T-helper 1 cell treated with Interleukin-12 subunit alpha and Interleukin-12 subunit beta and Interleukin-4 antibody, amounts not matched to agents 30 μg/mL and 1 μg/mL, for 36 hours (primary cell): ENCODE data around the gene AGXT.

Source experiments
- H3K27ac Mint-ChIP-seq: one replicate; pipeline ENCODE4 v1.8.0; 2021; ENCODE audit warnings: mild to moderate bottlenecking, mixed read lengths
- H3K27me3 Mint-ChIP-seq: one replicate; pipeline ENCODE4 v1.8.0; 2021; ENCODE audit warnings: low read depth, mixed read lengths
- H3K36me3 Mint-ChIP-seq: one replicate; pipeline ENCODE4 v1.8.0; 2021; ENCODE audit warnings: low read depth, mixed read lengths
- H3K4me1 Mint-ChIP-seq: one replicate; pipeline ENCODE4 v1.8.0; 2021; ENCODE audit warnings: low read depth, mixed read lengths
- H3K4me3 Mint-ChIP-seq: one replicate; pipeline ENCODE4 v1.8.0; 2021; ENCODE audit warnings: mild to moderate bottlenecking, moderate library complexity, mixed read lengths
- H3K9me3 Mint-ChIP-seq: one replicate; pipeline ENCODE4 v1.8.0; 2021; ENCODE audit warnings: mixed read lengths

The AGXT gene

DNA sequence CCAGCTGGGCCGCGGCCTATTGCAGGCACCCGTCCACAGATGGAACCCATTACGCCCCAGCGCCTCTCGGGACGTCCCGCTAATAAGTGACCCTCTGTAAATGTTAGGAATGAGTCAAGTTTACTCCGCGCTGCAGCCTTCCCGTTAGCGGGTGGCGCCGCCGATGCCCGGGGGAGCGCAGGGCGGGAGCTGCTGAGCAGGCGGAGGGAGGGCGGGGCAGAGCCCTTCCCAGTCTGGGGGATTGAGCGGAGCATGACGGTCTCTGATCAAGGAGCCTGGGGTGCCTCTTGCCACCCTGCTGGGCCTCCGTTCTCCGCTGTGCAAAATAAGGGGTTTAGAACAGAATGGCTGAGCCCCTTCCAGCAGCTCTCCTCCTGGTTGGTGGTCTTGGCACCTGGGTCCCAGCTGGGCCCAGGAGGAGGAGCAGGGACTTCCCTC, 48.0 kb downstream of the AGXT start:
- H3K36me3 Mint-ChIP-seq = no peaks in the 10 kb centered on the region
- H3K27ac Mint-ChIP-seq = no peak overlapping the region
- no peaks in the 10 kb centered on the region for H3K4me1 Mint-ChIP-seq
- H3K27me3 Mint-ChIP-seq = peaks cover 10% of the 10 kb centered on the region
- H3K9me3 Mint-ChIP-seq = no peaks in the 10 kb centered on the region
- no peak overlapping the region for H3K4me3 Mint-ChIP-seq

DNA sequence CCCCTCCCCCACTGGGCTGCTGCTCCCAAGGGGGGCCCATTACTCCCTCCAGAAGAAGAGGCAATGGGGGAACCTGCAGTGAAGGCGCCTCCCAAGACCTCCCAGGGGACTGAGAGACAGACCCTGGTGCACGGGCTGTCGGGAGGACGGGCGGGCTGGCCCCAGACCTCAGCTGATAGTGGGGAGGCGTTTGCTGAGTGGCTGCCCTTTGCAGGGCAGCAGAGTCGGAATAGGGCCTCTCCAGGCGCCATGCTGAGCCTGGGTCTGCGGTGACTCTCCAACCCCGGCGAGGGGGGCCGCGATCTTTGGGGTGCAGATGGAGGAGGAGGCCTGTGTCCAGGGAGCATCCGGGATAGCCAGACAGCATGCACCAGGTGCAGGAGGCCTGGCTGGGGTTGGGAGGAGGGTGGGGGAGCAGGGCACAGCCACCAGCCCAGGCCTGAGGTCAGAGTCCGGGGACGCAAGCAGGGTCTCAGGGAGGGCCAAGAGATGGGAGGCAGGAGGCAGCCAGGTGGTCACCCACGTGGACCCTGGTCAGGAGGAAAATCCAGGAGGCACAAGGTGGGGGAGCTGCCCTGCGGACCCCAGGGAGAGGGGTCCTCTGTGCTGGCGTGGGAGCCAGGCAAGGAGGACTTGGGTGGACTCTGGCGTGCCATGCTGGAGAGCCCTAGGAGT, 48.5 kb downstream of the AGXT start:
- Mint-ChIP-seq H3K27ac (no peak overlapping the region), H3K9me3 (no peaks in the 10 kb centered on the region), H3K36me3 (no peaks in the 10 kb centered on the region), H3K4me1 (no peaks in the 10 kb centered on the region), H3K4me3 (no peak overlapping the region), H3K27me3 (peaks cover 10% of the 10 kb centered on the region)

DNA sequence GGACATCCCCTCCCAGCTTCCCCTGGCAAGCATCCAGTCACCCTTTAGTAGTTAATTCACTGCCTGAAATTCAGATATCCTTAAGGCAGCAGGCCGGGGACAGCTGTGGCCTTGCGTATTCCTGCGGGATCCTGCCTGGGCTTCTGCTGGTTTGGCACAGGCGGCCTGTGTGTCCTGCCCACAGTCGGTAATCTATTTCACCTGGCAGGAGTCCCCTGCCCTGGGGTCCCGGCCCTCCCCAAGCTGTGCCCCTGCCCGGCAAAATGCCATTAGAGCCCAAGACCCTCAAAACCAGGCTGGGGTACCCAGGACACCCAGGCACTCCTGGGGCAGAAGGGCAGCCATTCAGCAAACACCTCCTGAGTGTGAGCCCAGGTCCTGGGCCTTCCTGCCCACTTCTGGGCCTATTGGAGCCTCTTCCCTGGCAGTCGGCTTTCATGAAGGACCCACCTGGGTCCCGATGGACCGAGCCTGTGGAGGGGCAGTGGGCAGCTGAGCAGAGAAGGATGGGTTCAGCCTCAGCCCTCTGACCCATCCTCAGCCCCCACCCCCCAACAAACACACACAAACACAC, 49.1 kb downstream of the AGXT start:
- Mint-ChIP-seq H3K9me3 (no peaks in the 10 kb centered on the region), H3K27ac (no peak overlapping the region), H3K27me3 (peaks cover 10% of the 10 kb centered on the region), H3K4me1 (no peaks in the 10 kb centered on the region), H3K36me3 (no peaks in the 10 kb centered on the region), H3K4me3 (no peak overlapping the region)

DNA sequence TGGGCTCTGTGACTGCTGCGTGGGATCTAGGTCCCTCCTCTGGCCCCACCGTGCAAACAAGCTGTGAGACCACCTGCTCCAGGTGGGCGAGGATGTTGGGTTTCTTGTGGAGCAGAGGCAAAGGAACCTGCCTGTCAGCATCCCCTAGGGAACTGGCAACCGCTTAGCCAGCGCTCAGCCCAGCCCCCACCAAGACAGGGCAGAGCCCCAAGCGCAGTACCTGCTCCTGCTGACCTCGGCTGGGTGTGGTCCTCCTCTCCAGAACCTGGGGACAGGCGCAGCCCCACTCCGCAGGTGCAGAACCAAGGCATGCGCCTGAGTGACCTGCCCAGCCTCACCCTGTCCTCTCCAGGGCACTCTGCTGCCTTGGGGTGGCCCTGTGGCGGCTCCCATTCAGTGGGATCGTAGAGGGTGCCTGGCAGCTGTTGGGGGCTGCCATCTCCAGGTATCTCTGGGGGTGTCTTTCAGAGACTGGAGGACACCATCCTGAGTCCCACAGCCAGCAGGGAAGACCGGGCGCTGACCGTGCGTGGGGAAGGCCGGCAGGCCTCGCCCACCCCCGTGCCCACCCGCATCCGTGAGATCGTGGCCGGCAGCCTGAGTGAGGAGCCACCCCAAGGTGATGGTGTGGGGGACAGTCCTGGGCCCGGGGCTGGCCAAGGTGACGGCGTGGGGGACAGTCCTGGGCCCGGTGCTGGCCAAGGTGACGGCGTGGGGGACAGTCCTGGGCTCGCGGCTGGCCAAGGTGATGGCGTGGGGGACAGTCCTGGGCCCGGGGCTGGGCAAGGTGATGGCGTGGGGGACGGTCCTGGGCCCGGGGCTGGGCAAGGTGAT, 49.9 kb downstream of the AGXT start:
- no peaks in the 10 kb centered on the region for H3K4me1 Mint-ChIP-seq
- no peaks in the 10 kb centered on the region for H3K36me3 Mint-ChIP-seq
- no peak overlapping the region for H3K27ac Mint-ChIP-seq
- peaks cover 10% of the 10 kb centered on the region for H3K27me3 Mint-ChIP-seq
- no peak overlapping the region for H3K4me3 Mint-ChIP-seq
- H3K9me3 Mint-ChIP-seq = no peaks in the 10 kb centered on the region

DNA sequence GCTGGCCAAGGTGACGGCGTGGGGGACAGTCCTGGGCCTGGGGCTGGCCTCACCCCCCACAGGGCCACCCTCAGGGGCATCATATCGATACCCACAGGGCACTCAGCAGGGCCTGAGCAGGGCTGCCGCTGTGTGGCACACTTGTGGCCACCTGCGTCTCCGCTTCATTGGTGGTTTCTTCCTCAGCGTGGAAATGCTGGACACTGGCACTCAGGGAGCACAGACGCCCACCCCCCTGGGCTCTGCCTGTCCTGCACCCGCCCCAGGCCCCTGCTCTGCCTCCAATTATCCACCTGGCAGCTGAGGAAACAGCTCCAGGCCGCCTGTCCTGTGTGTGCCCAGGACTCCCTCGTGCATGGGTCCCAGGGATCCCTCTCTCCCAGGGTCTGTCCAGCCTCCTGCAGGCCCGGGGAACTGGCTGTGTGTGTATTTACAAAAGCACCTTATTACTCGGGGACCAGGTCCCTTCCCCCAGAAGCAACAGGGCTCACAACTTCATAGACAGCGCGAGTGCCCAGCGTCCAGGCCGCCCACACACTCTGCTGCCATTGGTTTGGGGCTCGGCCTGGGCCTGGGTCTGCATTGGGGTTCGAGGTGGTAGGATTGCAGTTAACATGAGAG, 50.6 kb downstream of the AGXT start:
- Mint-ChIP-seq H3K9me3 (no peaks in the 10 kb centered on the region), H3K27me3 (peaks cover 10% of the 10 kb centered on the region), H3K4me3 (no peak overlapping the region)

DNA sequence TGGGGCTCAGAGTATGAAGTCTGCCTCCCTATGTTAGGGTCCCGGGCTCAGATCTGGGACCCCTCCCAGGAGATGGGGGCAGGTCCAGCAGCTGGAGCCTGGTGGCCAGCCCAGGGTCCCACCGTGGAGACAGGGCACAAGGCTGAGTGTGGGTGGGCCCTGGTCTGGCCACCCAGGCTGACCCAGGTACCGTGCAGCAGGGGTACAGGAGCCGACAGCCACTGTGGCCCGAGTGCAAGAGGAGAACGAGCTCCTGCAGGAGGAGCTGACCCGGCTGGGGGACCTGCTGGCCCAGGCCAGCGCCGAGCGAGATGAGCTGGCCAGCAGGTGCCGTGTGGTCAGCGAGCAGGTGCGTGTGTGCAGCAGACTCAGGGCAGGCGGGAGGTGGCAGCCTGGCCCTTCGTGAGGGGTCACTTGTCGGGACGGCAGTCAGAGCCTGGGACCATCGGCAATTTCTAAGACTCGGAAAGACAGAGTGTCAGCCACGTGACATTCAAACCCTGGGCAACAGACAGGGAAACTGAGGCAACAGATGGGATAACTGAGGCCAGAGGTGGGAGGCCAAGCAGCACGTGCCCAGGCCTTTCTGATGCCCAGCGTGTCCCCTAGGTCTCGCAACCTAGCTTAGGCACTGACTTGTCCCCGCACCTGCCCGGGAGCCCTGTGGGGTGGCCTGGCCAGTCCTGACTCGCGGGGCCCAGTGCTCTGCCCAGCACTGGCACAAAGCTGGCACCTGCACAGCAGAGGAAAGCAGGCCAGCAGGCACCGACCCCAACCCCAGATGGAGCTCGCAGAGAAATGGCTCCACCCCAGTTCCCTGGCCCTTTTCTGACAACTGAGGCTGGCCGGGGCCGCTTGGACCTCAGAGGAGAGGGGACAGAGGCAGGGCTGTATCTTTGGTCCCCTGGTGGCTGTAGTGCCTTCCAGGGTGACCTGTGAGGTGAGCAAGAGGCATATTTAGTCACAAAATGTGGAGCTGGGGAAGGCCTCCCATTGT, 51.5 kb downstream of the AGXT start:
- H3K4me1 Mint-ChIP-seq = no peaks in the 10 kb centered on the region
- no peaks in the 10 kb centered on the region for H3K9me3 Mint-ChIP-seq
- peaks cover 10% of the 10 kb centered on the region for H3K27me3 Mint-ChIP-seq
- H3K27ac Mint-ChIP-seq = no peak overlapping the region
- H3K36me3 Mint-ChIP-seq = no peaks in the 10 kb centered on the region
- no peak overlapping the region for H3K4me3 Mint-ChIP-seq

More for the DNA sequence above, 50.6 kb downstream of the AGXT start:
- no peak overlapping the region for H3K27ac Mint-ChIP-seq
- no peaks in the 10 kb centered on the region for H3K36me3 Mint-ChIP-seq
- no peaks in the 10 kb centered on the region for H3K4me1 Mint-ChIP-seq

DNA sequence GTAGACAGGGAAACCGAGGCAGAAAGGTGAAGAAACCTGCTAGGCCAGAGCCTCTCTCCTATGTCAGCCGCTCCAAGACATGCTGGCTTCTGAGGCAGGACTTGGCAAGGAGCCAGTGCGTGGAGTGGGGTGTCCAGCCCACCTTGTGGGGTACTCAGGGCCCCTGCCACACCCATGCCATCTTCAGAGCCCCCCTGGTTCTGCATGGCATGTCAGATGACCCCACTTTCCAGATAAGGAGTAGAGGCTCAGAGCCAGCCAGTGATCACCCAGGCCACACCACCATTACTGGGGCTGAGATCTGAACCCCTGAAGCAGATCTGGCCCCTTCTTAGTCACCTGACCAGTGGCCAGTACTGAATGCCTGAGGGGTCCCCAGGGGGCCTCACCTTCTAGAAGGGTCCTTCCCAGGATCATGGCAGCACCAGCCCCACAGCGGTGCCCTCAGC, 52.2 kb downstream of the AGXT start:
- no peak overlapping the region for H3K27ac Mint-ChIP-seq
- no peaks in the 10 kb centered on the region for H3K4me1 Mint-ChIP-seq

DNA sequence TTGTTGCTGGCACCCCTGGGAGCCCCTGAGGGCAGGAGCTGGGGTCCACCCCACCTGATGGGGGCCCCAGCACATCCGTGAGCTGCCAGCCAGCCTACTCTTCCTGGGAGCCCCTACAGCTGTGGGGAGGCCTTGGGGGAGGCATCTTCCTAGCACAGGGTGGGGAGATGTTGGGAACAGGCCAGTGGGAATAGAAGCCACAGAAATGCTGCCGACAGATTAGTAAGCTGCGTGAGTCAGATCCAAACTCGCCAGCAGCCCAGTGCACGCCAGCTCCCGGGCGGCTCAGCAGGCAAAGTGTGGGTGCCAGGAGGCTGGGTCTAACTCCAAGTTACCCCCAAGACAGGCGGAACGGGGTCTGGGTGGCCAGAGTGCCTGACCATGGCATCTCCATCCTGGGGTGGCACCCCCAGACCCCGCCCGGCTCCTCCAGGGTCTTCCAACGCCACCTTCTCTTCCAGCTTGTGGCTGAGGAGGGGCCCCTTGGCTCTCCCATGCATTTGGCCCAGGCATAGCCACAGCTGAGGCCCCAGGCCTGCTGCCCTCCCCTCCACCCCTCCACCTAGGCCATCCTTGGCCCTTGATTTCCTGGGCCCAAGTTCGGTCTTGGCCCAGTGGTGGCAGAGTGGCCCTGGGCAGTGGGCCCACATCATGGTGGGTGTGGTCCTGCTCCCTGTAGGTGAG, 52.8 kb downstream of the AGXT start:
- H3K27me3 Mint-ChIP-seq = peaks cover 4% of the 10 kb centered on the region
- H3K4me1 Mint-ChIP-seq = no peaks in the 10 kb centered on the region
- H3K9me3 Mint-ChIP-seq = no peaks in the 10 kb centered on the region
- no peak overlapping the region for H3K4me3 Mint-ChIP-seq
- H3K27ac Mint-ChIP-seq = no peak overlapping the region
- H3K36me3 Mint-ChIP-seq = no peaks in the 10 kb centered on the region

More for the DNA sequence above, 52.2 kb downstream of the AGXT start:
- Mint-ChIP-seq H3K4me3 (no peak overlapping the region), H3K36me3 (no peaks in the 10 kb centered on the region), H3K27me3 (peaks cover 4% of the 10 kb centered on the region), H3K9me3 (no peaks in the 10 kb centered on the region)

DNA sequence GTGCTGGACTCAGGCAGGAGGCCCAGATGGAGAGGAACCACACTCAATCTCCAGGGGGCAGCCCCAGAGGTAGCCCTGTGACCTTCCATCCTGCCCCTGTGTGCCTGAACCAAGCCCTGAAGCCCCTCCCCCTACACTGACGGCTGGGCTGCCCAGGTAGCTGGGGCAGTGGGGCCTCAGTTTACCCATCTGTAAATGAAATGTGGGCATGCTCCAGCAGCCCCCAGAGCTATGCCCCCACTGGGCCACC, 53.3 kb downstream of the AGXT start:
- no peaks in the 10 kb centered on the region for H3K4me1 Mint-ChIP-seq
- no peaks in the 10 kb centered on the region for H3K36me3 Mint-ChIP-seq
- H3K4me3 Mint-ChIP-seq = no peak overlapping the region

DNA sequence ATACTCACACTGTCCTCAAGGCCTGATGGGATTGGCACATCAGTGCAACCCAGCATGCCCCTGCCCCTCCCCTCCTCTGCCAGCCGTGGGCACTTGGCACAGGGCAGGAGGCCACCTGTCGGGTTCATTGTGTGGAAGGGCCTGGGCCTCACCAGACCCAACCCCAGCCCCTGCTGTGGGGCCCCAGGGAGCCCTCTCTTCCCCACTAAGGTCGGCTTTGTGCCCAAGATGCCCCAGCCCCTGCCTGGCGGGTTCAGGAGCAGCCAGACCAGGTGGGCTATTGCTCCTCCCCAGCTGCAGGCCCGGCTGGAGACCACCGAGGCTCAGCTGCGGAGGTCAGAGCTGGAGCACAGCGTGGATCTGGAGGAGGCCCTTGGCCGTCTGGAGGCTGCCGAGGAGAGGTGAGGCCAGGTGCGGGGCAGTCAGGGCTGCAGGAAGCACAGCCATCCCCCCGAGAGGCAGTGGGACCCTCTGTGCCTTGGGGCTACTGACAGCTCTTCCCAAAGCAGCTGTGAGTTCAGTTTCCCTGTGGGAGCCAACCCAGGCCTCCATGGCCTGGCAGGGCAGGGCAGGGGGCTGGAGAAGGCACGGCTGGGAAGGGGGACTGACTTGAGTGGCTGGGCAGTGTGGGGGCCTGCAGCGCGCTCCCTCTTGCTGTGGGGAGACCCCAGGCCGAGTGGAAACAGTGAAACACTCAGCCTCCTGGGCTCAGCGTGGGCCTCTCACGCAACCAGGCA, 53.8 kb downstream of the AGXT start:
- no peak overlapping the region for H3K4me3 Mint-ChIP-seq
- H3K27ac Mint-ChIP-seq = no peak overlapping the region
- H3K4me1 Mint-ChIP-seq = no peaks in the 10 kb centered on the region
- no peaks in the 10 kb centered on the region for H3K9me3 Mint-ChIP-seq
- no peaks in the 10 kb centered on the region for H3K36me3 Mint-ChIP-seq
- H3K27me3 Mint-ChIP-seq = no peaks in the 10 kb centered on the region

More for the DNA sequence above, 53.3 kb downstream of the AGXT start:
- Mint-ChIP-seq H3K27ac (no peak overlapping the region), H3K27me3 (peaks cover 4% of the 10 kb centered on the region), H3K9me3 (no peaks in the 10 kb centered on the region)

DNA sequence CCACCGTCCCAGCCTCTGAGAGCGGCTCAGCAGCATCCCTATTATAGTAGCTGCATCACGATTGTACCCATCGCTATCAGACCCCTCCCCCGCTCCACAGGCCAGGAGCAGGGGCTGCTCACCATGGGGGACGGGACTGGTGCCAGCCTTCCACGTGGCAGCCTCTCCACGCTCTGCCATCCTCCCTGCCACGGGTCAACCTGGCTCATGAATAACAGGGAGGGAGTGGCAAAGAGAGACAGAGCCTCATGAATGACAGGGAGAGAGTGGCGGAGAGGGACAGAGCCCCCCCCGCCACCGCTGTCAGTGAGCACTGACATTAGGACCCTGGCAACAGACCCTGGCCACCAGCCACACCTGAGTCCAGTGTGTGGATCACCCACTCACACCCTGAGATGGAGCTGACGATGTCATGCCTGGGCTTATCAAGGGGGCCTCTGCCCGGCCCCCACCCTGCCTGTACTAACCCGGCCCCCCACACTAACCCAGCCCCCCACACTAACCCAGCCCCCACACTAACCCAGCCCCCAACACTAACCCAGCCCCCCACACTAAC, 54.4 kb downstream of the AGXT start:
- H3K27me3 Mint-ChIP-seq = no peaks in the 10 kb centered on the region
- H3K9me3 Mint-ChIP-seq = no peaks in the 10 kb centered on the region
- no peak overlapping the region for H3K27ac Mint-ChIP-seq
- H3K36me3 Mint-ChIP-seq = no peaks in the 10 kb centered on the region
- H3K4me1 Mint-ChIP-seq = no peaks in the 10 kb centered on the region
- no peak overlapping the region for H3K4me3 Mint-ChIP-seq

DNA sequence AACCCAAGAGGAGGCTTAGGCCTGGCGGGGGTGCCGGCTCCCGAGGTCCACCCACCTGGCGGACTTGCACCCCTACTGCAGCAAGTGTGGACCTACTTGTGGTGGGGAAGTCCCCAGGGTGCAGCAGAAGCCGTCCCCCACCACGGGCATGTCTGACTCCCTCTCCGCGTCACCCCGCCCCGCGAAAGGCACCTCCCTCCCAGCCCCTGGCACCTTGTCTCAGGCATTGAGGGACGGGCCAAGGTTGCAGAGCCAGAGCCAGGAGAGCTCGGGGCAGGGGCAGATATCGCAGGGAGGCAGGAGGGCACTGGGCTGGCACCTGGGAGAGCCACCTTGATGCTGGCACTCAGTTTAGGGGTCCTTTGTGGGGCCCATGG, 56.6 kb downstream of the AGXT start:
- H3K36me3 Mint-ChIP-seq = no peaks in the 10 kb centered on the region
- H3K27ac Mint-ChIP-seq = no peak overlapping the region
- H3K4me1 Mint-ChIP-seq = no peaks in the 10 kb centered on the region
- no peaks in the 10 kb centered on the region for H3K27me3 Mint-ChIP-seq
- H3K4me3 Mint-ChIP-seq = no peak overlapping the region
- no peaks in the 10 kb centered on the region for H3K9me3 Mint-ChIP-seq
